A549 (cell line): ENCODE measurements around the gene IPO8.

Source experiments
- CTCF ChIP-seq: fragments of >200 bp; sonication (Bioruptor Twin); formaldehyde crosslinking; IDR thresholded peaks from 3 replicates; pipeline ENCODE4 v1.5.1; 2016
- POLR2A ChIP-seq: IDR thresholded peaks from 2 replicates; pipeline ENCODE4 v1.6.1; 2012; ENCODE audit warnings: mild to moderate bottlenecking, low read length
- POLR2AphosphoS2 ChIP-seq: conservative IDR thresholded peaks from 2 replicates; pipeline ENCODE4 v1.6.1; 2012; ENCODE audit warnings: low read length, improper control_type of control experiment, inconsistent platforms
- TF ChIP-seq, protein P1 (sequence below): fragments of 450-650 bp; IDR thresholded peaks from 2 replicates; pipeline ENCODE4 v1.6.1; 2014; ENCODE audit warnings: antibody characterized with exemption

DNA sequence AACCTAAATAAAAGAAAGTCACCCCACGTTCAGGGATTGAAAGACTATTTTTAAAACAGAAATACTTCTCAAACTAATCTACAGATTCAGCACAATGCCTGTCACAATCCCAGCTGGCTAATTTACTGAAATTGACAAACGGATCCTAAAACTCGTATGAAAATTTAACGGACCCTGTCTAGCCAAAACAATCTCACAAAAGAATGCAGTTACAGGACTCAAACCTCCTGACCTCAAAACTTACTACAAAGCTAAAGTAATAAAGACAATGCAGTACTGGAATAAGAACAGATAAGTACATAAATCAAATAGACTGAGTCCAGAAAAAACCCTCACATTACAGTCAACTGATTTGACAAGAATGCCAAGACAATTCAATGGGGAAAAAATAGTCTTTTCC is 48.8 kb downstream of the IPO8 start:
- no peak for TF ChIP-seq POLR2A
- TF ChIP-seq, protein P1, sequence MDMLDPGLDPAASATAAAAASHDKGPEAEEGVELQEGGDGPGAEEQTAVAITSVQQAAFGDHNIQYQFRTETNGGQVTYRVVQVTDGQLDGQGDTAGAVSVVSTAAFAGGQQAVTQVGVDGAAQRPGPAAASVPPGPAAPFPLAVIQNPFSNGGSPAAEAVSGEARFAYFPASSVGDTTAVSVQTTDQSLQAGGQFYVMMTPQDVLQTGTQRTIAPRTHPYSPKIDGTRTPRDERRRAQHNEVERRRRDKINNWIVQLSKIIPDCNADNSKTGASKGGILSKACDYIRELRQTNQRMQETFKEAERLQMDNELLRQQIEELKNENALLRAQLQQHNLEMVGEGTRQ, result no peak
- TF ChIP-seq CTCF, result no peak
- no peak for TF ChIP-seq POLR2AphosphoS2
